Lower lobe of right lung (tissue), 2 donors: Measurements from ENCODE around the gene STPG3. TPM values are rescaled to one million over a fixed set of nuclear protein-coding genes. Genes with fewer than 3 reads are reported as not detected.

ENCODE experiments used
- ATAC-seq, 2 donors: fragments of 200-7000 bp; cut with Tn5 transposase; one replicate each; pipeline ENCODE4 v1.9.1; 2020 to 2022; ENCODE audit warnings: mild to moderate bottlenecking in 2 of 2, moderate library complexity in 2 of 2
- DNase-seq: peaks from one replicate; pipeline ENCODE4 v3.0.0-alpha.2; 2020
- H3K27ac ChIP-seq: fragments of 200-600 bp; one replicate; pipeline ENCODE4 v1.8.0; 2022
- H3K27me3 ChIP-seq: fragments of 200-600 bp; one replicate; pipeline ENCODE4 v1.8.0; 2022; ENCODE audit warnings: low read depth
- H3K36me3 ChIP-seq: fragments of 200-600 bp; one replicate; pipeline ENCODE4 v1.8.0; 2022; ENCODE audit warnings: mild to moderate bottlenecking
- H3K4me1 ChIP-seq: fragments of 200-600 bp; one replicate; pipeline ENCODE4 v1.8.0; 2022
- H3K4me3 ChIP-seq: fragments of 200-600 bp; one replicate; pipeline ENCODE4 v1.8.0; 2022; ENCODE audit warnings: mild to moderate bottlenecking
- H3K9me3 ChIP-seq: fragments of 200-600 bp; one replicate; pipeline ENCODE4 v1.8.0; 2022
- CTCF ChIP-seq: fragments of 200-600 bp; IDR thresholded peaks from one replicate; pipeline ENCODE4 v1.8.0; 2022; ENCODE audit warnings: antibody characterized with exemption, mild to moderate bottlenecking
- intact Hi-C: fragments of 100-400 bp; cut with DNase I; formaldehyde crosslinking; loops from one replicate; pipeline ENCODE4 v1.11.0; 2022
- total RNA-seq: library from RNA; stranded (reverse); fragmentation: NEBNext Ultra II Directional; extraction: Animal tissue kit (Norgen Biotek cat#: 25700); gene quantifications from one replicate; pipeline ENCODE4 v1.2.1, GENCODE V29; 2021
- donor health status: DM: no; HTN: yes; CAD: no; lungs with severe emphysema.

STPG3 gene
- total RNA-seq, 1 donor from 2014 or later, result 0.38 TPM

DNA sequence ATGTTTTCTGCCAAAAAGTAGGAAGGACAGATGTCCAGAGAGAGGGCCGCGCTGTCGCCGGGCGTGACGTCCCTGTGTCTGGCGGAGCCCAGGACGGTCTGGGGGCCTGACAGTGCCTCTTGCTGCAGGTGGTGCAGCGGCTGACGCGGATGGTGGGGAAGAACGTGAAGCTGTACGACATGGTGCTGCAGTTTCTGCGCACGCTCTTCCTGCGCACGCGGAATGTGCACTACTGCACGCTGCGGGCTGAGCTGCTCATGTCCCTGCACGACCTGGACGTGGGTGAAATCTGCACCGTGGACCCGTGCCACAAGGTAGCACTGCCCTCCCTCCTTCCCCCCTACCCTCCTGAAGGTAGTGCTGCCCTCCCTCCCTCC is 11.8 kb downstream of the STPG3 start:
- no peaks in the 10 kb centered on the region for H3K27me3 ChIP-seq
- intact Hi-C loops, result no loop called here
- ATAC-seq (no peak), DNase-seq (peak; percentile 45)
- H3K4me3 ChIP-seq, result no peak overlapping the region
- peaks cover 5% of the 10 kb centered on the region for H3K4me1 ChIP-seq
- peaks cover 65% of the 10 kb centered on the region for H3K36me3 ChIP-seq
- no peaks in the 10 kb centered on the region for H3K9me3 ChIP-seq
- no peak for TF ChIP-seq CTCF
- H3K27ac ChIP-seq, result no peak overlapping the region

DNA sequence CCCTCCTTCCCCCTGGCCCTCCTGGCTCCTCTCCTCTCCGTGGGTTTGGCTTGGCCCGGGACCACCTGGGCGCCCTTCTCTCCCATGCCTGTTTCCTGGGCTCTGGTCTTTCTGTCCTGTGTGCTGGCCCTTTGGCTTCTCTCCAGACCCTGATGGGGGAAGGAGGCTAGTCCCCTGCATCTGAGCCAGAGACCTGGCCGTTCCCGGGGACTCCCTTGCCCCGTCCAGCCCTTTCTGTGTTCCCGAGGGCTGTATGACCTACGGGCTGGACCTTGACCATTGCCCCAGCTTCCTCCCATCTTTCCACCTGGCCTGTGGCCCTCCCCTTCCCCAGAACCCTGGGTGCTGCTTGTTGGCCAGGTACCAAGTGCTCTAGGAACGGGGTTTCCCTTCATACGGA is 12.4 kb downstream of the STPG3 start:
- no peak for DNase-seq
- ATAC-seq, result no peak
- Histone ChIP-seq H3K4me1 (peaks cover 11% of the 10 kb centered on the region), H3K9me3 (no peaks in the 10 kb centered on the region), H3K27me3 (no peaks in the 10 kb centered on the region), H3K27ac (no peak overlapping the region), H3K36me3 (peaks cover 60% of the 10 kb centered on the region), H3K4me3 (no peak overlapping the region)
- intact Hi-C loops, result no loop called here
- TF ChIP-seq CTCF, result no peak

DNA sequence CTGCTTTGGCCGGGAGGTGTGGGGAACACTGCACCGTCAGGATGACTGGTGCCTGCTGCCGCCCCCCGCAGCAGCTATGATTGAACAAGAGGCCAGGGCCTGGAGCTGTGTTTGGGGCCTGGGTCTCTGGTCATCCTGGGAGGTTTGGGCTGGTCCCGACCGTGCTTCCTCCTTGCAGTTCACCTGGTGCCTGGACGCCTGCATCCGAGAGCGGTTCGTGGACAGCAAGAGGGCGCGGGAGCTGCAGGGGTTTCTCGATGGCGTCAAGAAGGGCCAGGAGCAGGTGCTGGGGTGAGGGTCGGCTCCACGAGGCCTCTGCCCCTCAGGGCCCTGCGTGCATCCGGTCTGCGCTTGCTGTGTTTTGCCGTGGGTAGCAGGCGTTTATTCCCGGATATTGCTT is 13.0 kb downstream of the STPG3 start:
- H3K36me3 ChIP-seq, result peaks cover 55% of the 10 kb centered on the region
- TF ChIP-seq CTCF, result no peak
- ATAC-seq (no peak), DNase-seq (no peak)
- intact Hi-C loops, result no loop called here
- H3K4me3 ChIP-seq, result no peak overlapping the region
- H3K27me3 ChIP-seq, result no peaks in the 10 kb centered on the region
- no peak overlapping the region for H3K27ac ChIP-seq
- H3K4me1 ChIP-seq, result peaks cover 17% of the 10 kb centered on the region
- H3K9me3 ChIP-seq, result no peaks in the 10 kb centered on the region

DNA sequence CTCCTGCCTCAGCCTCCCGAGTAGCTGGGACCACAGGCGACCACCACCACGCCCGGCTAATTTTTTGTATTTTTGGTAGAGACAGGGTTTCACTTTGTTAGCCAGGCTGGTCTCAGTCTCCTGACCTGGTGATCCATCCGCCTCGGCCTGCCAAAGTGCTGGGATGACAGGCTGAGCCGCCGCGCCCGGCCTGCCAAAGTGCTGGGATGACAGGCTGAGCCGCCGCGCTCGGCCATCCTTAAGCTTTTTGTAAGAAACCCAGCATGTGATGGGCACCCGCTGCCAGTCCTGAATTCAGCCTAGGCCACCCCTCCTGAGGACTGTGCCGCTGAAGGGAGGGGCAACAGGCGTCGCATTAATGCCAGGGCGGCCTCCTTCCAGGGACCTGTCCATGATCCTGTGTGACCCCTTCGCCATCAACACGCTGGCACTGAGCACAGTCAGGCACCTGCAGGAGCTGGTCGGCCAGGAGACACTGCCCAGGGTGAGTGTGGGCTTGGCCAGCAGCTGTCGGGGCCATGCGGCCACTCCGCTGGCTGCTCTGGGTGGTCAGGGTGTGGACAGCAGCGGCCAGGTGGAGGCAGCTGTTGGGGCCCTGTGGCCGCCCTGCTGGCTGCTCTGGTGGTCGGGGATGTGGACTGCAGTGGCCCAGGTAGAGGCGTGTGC is 14.5 kb downstream of the STPG3 start:
- Histone ChIP-seq H3K4me1 (peaks cover 32% of the 10 kb centered on the region), H3K36me3 (peaks cover 57% of the 10 kb centered on the region), H3K9me3 (no peaks in the 10 kb centered on the region), H3K4me3 (no peak overlapping the region), H3K27ac (no peak overlapping the region), H3K27me3 (no peaks in the 10 kb centered on the region)
- intact Hi-C loops, result no loop called here
- DNase-seq (no peak), ATAC-seq (no peak)
- no peak for TF ChIP-seq CTCF

DNA sequence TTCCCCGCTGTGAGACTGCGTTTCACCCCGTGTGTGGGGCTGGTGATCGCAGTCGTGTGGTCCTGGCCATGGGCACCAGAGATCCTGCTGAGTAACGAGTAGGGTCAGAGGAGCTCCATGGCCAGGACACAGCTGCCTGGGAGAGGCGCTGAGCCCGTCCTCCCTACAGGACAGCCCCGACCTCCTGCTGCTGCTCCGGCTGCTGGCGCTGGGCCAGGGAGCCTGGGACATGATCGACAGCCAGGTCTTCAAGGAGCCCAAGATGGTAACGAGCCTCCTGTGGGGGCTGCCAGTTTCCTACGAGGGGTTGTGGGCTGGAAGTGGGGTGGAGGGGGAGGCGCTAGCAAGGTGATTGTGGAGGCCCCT is 15.1 kb downstream of the STPG3 start:
- Histone ChIP-seq H3K27ac (no peak overlapping the region), H3K4me1 (peaks cover 38% of the 10 kb centered on the region), H3K36me3 (peaks cover 63% of the 10 kb centered on the region), H3K9me3 (no peaks in the 10 kb centered on the region), H3K27me3 (no peaks in the 10 kb centered on the region), H3K4me3 (no peak overlapping the region)
- ATAC-seq, result no peak
- DNase-seq, result no peak
- intact Hi-C loops, result no loop called here
- TF ChIP-seq CTCF, result no peak
